Erythroblast (primary cell): ENCODE measurements around the gene WDFY2.

Source experiments
- GATA1 ChIP-seq: IDR thresholded peaks from 2 replicates; pipeline ENCODE4 v1.6.1; 2011; ENCODE audit warnings: low read depth, mild to moderate bottlenecking, control low read depth, low read length, moderate library complexity
- POLR2A ChIP-seq: IDR thresholded peaks from 2 replicates; pipeline ENCODE4 v1.6.1; 2011; ENCODE audit warnings: mild to moderate bottlenecking, low read length

DNA sequence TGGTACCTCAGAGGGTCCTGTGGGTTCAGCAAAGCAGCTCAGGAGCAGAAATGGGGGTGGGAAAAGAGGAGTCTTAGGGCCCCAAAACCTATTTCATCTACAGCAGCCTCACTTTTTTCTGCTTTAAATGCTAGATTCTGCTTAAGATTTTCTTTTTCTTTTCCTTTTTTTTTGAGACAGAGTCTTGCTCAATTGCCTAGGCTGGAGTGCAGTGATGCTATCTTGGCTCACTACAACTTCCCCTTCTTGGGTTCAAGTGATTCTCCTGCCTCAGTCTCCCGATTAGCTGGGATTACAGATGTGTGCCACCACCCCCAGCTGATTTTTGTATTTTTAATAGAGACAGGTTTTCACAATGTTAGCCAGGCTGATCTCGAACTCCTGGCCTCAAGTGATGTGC lies 30.7 kb upstream of the WDFY2 start:
- no peak for TF ChIP-seq POLR2A
- no peak for TF ChIP-seq GATA1
